WI38 (cell line): ENCODE measurements around the gene GRID2.

Source experiments
- H3K4me3 ChIP-seq: 2 replicates; pipeline ENCODE4 v1.5.1; 2011; ENCODE audit warnings: low read depth, mild to moderate bottlenecking, control low read depth, low read length
- CTCF ChIP-seq: IDR thresholded peaks from 2 replicates; pipeline ENCODE4 v1.5.1; 2012; ENCODE audit warnings: low read depth, mild to moderate bottlenecking, control low read depth, low read length

Gene GRID2

GRCh38 chr4:93779228-93779627 is 1475.5 kb downstream of the GRID2 start:
- no peak for TF ChIP-seq CTCF
- no peak overlapping the region for H3K4me3 ChIP-seq

- TF ChIP-seq CTCF = no peak
- H3K4me3 ChIP-seq = no peak overlapping the region
Measured at GRCh38 chr4:93780080-93780479, 1476.3 kb downstream of the GRID2 start.

GRCh38 chr4:93781198-93781597 is 1477.4 kb downstream of the GRID2 start:
- no peak for TF ChIP-seq CTCF
- no peak overlapping the region for H3K4me3 ChIP-seq

GRCh38 chr4:93786149-93786548 is 1482.4 kb downstream of the GRID2 start:
- H3K4me3 ChIP-seq = no peak overlapping the region
- TF ChIP-seq CTCF = no peak

GRCh38 chr4:93788712-93789111 is 1484.9 kb downstream of the GRID2 start:
- no peak overlapping the region for H3K4me3 ChIP-seq
- TF ChIP-seq CTCF = 0 out of 2 replicates have a peak, but pooled peaks have one; percentile 21

GRCh38 chr4:93791570-93792195 is 1487.9 kb downstream of the GRID2 start:
- TF ChIP-seq CTCF = peak; percentile 75
- no peak overlapping the region for H3K4me3 ChIP-seq

GRCh38 chr4:93802045-93802444 is 1498.3 kb downstream of the GRID2 start:
- no peak for TF ChIP-seq CTCF
- no peak overlapping the region for H3K4me3 ChIP-seq
